ENCODE data around the gene PSMC3. TPM values are rescaled to one million over a fixed set of nuclear protein-coding genes. Genes with fewer than 3 reads are reported as not detected.

PSMC3 gene
- total RNA-seq, 1 experiment from 2014 or later, result 179 TPM

GRCh38 chr11:47431356-47432083, 5.3 kb upstream of the PSMC3 start:
- Histone ChIP-seq H3K23ac (ENCODE audit: insufficient read length, low read depth, low read length) (no peak overlapping the region), H3K23me2 (ENCODE audit: insufficient read length, low read depth, low read length, poor library complexity, severe bottlenecking) (no peaks in the 10 kb centered on the region), H4K8ac (replicated peaks; ENCODE audit: insufficient read length, low read depth, low read length) (no peak overlapping the region), H3K4me2 (ENCODE audit: insufficient read depth, insufficient read length, low read length) (no peak overlapping the region), H3K9me3 (ENCODE audit: control insufficient read depth, low read depth, low read length) (no peaks in the 10 kb centered on the region), H3K14ac (ENCODE audit: insufficient read depth, low read length) (no peak overlapping the region), H4K91ac (ENCODE audit: insufficient read length, low read depth, low read length) (no peak overlapping the region), H3K4ac (ENCODE audit: low read depth, low read length) (no peak overlapping the region), H2BK5ac (ENCODE audit: insufficient read length, low read length) (no peak overlapping the region), H3K4me1 (ENCODE audit: insufficient read depth, low read length) (no peaks in the 10 kb centered on the region), H4K5ac (ENCODE audit: insufficient read length, low read depth, low read length) (no peak overlapping the region), H3K27me3 (ENCODE audit: insufficient read depth, low read length) (no peaks in the 10 kb centered on the region), H2BK15ac (ENCODE audit: low read depth, low read length) (no peak overlapping the region), H2BK12ac (ENCODE audit: insufficient read length, low read depth, low read length) (no peak overlapping the region), H3K9ac (ENCODE audit: extremely low read depth, insufficient read length, low read length) (no peak overlapping the region), H3K27ac (ENCODE audit: insufficient read length, low read depth, low read length) (no peak overlapping the region), H2BK120ac (ENCODE audit: low read depth, low read length, poor library complexity, severe bottlenecking) (no peak overlapping the region), H3K79me2 (ENCODE audit: insufficient read depth, low read length) (no peaks in the 10 kb centered on the region), H3K56ac (ENCODE audit: insufficient read length, low read depth, low read length) (no peak overlapping the region), H4K20me1 (ENCODE audit: control insufficient read depth, insufficient read depth, insufficient read length) (no peaks in the 10 kb centered on the region), H3T11ph (ENCODE audit: low read length) (no peak overlapping the region), H3K79me1 (ENCODE audit: insufficient read depth, low read depth, low read length, poor library complexity, severe bottlenecking) (no peaks in the 10 kb centered on the region), H2AK5ac (ENCODE audit: insufficient read length, low read length) (no peak overlapping the region), H2BK20ac (ENCODE audit: low read depth, low read length, poor library complexity, severe bottlenecking) (no peak overlapping the region), H2AFZ (ENCODE audit: low read length) (no peak overlapping the region), H3K18ac (ENCODE audit: insufficient read length, low read depth, low read length) (no peak overlapping the region)
- Mint-ChIP-seq H3K9me3 (no peaks in the 10 kb centered on the region; a peak in 1 of 5 replicates), H3K27me3 (ENCODE audit: low read depth) (no peaks in the 10 kb centered on the region), H3K4me1 (peaks cover 2 to 4% of the 10 kb centered on the region in 2 experiments; a peak in 2 of 4 replicates), H3K36me3 (ENCODE audit: insufficient read depth in 1 of 3, low read depth in 3 of 3) (no peaks in the 10 kb centered on the region), H3K27ac (peak overlapping the region in 1 of 3 experiments; percentile 83; a peak in 1 of 7 replicates), H3K4me3 (no peak overlapping the region)
- WGBS (ENCODE audit: extremely low coverage, insufficient read length, low lambda C conversion rate), result no CpG with 5 or more reads among the region's 9 CpGs
- TF ChIP-seq CTCF (conservative IDR thresholded peaks at IDR 0.05), result no peak
- DNase-seq, result no peak
